HG03457 (cell line): ENCODE results near the gene EPN3.

Experiments used
- ATAC-seq: cut with Tn5 transposase; IDR thresholded peaks from one replicate; pipeline ENCODE4 v1.9.1; 2021; ENCODE audit warnings: moderate number of reproducible peaks; ENCODE audit not compliant: unreplicated experiment

The EPN3 gene

DNA sequence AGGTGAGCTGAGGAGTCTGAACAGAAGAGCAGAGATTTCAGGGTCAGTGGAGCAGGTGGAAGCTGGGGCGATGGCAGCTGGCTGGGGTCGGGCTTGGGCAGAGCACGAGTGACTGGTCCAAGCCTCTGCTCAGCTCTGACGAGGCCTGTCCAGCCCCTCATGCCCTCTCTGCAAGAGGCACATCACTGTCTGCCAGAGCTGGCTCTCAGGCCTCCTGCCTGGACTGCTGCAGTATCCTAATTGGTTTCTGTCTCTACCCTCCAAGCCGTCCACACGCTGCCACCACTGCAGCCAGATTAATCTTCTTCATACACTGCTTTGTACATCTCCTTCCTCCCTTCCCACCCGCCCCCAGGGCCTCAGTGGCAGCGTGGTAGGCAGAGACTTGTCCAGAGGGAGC is 53.4 kb downstream of the EPN3 start:
- no peak for ATAC-seq

- no peak for ATAC-seq
Measured at GRCh38 chr17:50586421-50587247, 54.1 kb downstream of the EPN3 start.

GRCh38 chr17:50587571-50587970 is 55.0 kb downstream of the EPN3 start:
- no peak for ATAC-seq

DNA sequence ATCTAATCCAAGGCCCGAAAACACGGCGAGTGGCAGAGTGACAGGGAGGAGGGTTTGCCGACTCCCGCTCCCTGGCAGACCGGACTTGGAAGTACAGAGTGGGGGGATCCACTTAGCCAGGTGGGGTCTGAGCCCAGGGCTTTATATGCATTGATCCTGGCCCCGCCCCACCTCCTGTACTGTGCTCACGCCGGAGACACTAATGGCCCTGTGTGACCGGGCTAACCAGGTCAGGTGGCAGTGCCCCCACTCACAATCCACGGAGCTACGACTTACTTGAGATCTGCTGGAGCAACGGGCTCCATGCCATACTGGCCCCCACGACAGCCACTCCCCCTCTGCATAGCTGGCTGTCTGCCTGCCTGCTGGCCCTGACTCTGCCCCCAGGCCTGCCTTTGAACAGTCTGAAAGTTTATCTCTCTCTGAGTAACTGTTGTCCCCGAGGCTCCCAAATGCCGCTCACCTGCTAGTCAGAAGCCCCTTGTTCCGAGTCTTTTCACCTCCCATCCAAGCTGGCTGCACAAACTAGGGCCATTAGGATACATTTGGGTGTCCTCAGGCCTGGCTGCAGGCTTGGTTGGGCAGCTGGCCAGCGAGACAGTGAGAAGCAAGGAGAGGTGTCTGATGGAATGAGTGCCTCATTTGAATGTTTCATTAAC is 56.0 kb downstream of the EPN3 start:
- no peak for ATAC-seq

DNA sequence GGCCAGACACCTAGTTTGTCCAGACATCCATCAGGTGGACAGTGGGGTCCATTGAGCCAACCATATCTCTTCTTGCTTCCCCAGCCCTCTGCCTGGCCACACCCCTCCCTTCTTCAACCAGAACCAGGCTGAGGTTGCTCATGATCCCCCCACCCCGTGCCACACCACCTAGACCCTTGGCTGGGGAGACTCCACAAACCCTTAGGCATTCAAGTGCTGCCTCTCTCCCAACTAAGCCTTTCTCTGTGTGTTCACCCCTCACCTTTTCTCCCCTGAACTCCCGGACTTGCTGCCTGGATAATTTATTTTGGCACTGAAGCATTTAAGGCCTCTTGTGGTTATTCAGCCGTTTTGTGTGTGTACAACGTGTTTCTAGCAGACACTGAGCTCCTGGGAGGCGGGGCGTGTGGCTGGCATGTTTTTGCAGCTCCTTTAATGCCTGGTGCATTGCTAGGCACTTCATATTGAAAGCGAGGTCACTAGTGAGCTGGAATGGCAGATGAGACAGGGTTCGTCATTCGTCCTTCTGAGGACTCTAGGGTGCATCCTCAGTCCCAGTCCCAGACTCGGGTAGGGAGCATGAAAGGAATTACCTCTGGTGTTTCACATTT is 56.7 kb downstream of the EPN3 start:
- ATAC-seq: no peak

DNA sequence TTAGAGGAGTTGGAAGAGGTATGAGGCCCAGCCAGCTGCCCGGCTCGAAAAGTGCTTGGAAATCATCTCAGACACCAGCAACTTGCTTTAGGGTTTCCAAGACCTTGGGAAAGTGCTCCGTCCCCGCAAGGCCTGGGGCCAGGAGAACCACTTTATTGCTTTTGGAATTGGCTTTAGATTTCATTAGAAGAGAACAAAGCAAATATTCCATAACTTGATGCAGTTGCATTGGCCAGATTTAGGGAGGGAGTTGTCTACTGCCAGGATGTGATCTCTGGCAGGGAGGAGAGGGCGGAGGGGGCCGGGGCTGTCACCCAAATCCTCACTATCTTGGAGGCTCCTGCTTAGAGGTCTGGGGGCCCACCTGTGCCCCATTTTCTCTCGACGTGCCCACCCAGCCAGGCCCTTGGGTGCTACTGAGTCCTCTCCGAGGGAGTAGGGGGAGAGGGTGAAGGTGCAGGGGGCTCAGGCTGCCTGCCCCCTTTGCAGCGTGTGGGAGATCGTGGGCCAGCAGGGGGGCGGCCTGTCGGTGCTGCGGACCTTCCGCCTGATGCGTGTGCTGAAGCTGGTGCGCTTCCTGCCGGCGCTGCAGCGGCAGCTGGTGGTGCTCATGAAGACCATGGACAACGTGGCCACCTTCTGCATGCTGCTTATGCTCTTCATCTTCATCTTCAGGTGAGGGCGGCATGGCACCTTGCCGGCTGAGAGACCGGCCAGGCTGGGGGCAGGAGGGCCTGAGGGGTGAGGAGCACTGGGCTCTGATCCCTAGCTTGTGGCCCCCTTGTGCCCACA is 58.6 kb downstream of the EPN3 start:
- ATAC-seq: no peak

DNA sequence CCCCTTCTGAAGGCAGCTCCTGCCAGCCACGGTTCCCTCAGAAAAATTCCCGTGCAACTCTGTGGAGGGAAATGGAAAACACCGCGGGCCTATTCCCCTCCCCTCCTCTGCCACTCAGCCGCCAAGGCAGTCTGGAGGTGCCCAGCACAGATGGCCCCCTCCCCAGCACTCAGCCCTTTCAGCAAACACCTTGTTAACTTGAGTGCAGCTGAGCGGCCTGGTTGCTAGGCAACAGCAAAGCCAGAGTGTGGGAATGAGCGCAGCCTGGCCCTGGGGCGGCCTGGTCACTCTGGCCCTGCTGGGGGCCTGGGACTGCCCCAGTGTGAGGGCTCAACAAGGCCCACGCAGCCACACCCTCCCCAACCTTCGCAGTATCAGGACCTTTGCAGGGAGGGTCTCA is 60.8 kb downstream of the EPN3 start:
- ATAC-seq: no peak
